HG03378 (cell line): ENCODE measurements around the gene CARD8.
"Not testable (repeated sequence)": the region's sequence is repeated elsewhere in the genome, so short reads cannot be mapped to it uniquely, and the experiment has no call there.

Experiments used
- ATAC-seq: cut with Tn5 transposase; IDR thresholded peaks from one replicate; pipeline ENCODE4 v1.9.1; 2021; ENCODE audit warnings: mild to moderate bottlenecking, moderate library complexity; ENCODE audit not compliant: unreplicated experiment

Gene CARD8

GRCh38 chr19:48255376-48256303 is at the start of gene CARD8:
Gene CARD8, minus strand, starts transcription at chr19:48255912. Its CDS starts 14,892 bp downstream, at chr19:48241020.
- peak; percentile 41 for ATAC-seq

GRCh38 chr19:48303866-48304265 is 48.2 kb upstream of the CARD8 start:
- ATAC-seq: no peak

- ATAC-seq: no peak
Observed at GRCh38 chr19:48303367-48303766, 47.7 kb upstream of the CARD8 start.

GRCh38 chr19:48302600-48302959 is 46.9 kb upstream of the CARD8 start:
- ATAC-seq: no peak

- ATAC-seq: no peak
Observed at GRCh38 chr19:48301886-48302599, 46.3 kb upstream of the CARD8 start.

GRCh38 chr19:48297975-48298374 is 42.3 kb upstream of the CARD8 start:
- ATAC-seq: no peak

GRCh38 chr19:48296963-48297734 is 41.4 kb upstream of the CARD8 start:
- ATAC-seq: no peak

- ATAC-seq: no peak
Observed at GRCh38 chr19:48295458-48295857, 39.7 kb upstream of the CARD8 start.

GRCh38 chr19:48292798-48293197 is 37.1 kb upstream of the CARD8 start:
- ATAC-seq: no peak

- not testable (repeated sequence) for ATAC-seq
Observed at GRCh38 chr19:48291489-48291815, 35.7 kb upstream of the CARD8 start.

- ATAC-seq: no peak
Observed at GRCh38 chr19:48290771-48291488, 35.2 kb upstream of the CARD8 start.

GRCh38 chr19:48290401-48290770 is 34.7 kb upstream of the CARD8 start:
- no peak for ATAC-seq

- ATAC-seq: no peak
Observed at GRCh38 chr19:48287748-48288147, 32.0 kb upstream of the CARD8 start.

- ATAC-seq: no peak
Observed at GRCh38 chr19:48284896-48285295, 29.2 kb upstream of the CARD8 start.

- no peak for ATAC-seq
Observed at GRCh38 chr19:48283908-48284307, 28.2 kb upstream of the CARD8 start.

GRCh38 chr19:48279747-48280146 is 24.0 kb upstream of the CARD8 start:
- no peak for ATAC-seq

- no peak for ATAC-seq
Observed at GRCh38 chr19:48274938-48275337, 19.2 kb upstream of the CARD8 start.

GRCh38 chr19:48274173-48274572 is 18.5 kb upstream of the CARD8 start:
- no peak for ATAC-seq

GRCh38 chr19:48271531-48272151 is 15.9 kb upstream of the CARD8 start:
- no peak for ATAC-seq

- not testable (repeated sequence) for ATAC-seq
Observed at GRCh38 chr19:48269617-48270026, 13.9 kb upstream of the CARD8 start.
